ENCODE results near the gene GSX2. TPM values are rescaled to one million over a fixed set of nuclear protein-coding genes. Genes with fewer than 3 reads are reported as not detected.

Gene GSX2
- total and polyA plus RNA-seq, 2 of the 4 experiments (the other 2 are of a cell fraction): not detected

DNA sequence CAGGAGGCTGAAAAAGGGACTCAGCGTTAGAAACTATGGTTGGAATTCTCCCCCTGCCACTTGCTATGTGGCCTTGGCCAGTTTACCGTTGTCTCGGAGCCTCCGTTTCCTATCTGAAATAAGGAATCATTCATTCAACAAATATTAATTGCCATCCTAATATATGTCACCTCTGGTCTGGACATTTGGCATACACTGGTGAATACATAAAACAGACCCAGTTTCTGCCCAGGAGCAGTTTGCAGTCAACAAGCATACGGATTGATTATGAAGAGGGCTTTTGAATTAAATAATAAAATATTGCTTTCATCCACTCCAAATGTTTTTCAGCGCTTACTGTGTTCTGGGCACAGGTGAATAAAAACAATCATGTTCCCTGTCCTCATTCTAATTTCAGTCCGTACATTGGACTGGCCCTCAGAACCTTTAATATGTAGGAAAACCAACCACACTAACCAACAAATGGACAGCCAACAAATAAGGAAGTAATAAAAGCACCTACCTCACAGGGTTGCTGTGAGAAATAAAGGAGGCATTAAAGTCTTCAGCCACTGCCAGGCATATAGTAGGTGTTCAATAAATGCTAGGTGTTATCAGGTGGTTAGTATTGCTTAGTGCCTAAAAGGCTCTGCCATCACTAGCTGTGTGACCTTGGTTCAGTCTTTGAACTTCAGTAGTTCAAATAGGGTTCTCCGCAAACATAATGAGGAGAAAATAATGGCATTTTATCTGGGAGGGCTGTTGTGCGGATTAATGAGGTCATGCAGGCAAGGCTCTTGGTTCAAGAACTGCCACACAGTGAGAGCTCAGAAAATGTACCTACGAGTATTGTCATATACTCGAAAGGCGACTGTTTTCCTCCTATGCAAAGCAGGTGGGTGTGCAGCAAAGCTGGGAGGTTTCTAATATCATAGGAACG, 7.3 kb upstream of the GSX2 start (continued):
- no peak for TF ChIP-seq SMC3 (IDR thresholded peaks at IDR 0.05; ENCODE audit: low read depth, low read length)
- no peak for TF ChIP-seq MXI1 (IDR thresholded peaks at IDR 0.05; ENCODE audit: borderline replicate concordance, low read depth, low read length)

DNA sequence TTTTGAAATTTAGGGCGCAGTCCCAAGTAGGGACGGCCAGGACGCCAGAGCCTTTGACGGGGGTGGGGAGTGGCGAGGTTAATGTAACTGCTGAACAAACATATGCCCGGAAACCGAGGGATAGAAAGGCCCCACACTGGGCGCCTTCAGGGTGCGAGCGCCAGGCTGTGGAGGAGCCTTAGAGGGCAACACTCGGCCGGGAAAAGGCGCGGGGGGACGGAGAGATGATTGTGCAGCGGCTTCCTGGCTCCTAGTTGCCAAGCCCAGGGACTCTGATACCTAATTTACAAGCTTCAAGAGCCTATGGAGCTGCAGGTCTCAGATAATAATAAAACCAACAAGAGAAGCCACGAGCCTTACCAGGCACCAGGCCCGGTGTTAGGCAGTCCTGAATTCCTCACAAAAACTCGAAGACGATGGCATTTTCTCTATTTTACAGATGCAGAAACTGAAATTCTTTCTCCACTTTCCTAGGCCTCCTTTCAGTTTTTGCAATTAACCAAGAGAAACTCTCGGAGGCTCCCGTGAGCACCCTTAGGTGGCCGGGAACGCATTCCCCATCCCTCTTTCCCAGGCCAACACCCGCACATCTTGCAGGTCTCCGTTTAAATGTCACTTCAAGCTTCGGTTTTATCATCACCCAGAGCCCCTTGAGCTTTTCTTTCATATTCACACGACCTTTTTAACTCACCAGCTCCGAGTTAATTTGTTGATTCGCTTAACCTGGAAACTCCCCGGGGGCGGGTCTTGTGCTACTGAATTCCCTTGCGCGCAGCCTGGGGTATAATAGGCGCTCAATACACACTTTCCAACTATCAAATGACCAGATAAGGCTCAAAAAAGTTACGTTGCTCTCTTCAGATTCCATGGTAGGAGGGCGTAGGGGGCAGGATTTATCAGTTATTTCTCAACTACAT, 6.4 kb upstream of the GSX2 start:
- Histone ChIP-seq H4K91ac (ENCODE audit: insufficient read depth, low read depth, low read length) (no peak overlapping the region), H4K5ac (ENCODE audit: low read depth, low read length) (no peak overlapping the region), H2BK120ac (ENCODE audit: low read depth, low read length) (no peak overlapping the region), H2BK15ac (ENCODE audit: low read depth, low read length) (no peak overlapping the region), H3K56ac (ENCODE audit: extremely low read depth, insufficient read depth, low read length) (no peak overlapping the region), H3K18ac (ENCODE audit: low read depth, low read length) (no peak overlapping the region), H3K4me1 (ENCODE audit: control insufficient read depth, insufficient read depth, low read length) (no peaks in the 10 kb centered on the region), H4K20me1 (ENCODE audit: insufficient read depth, low read length) (no peaks in the 10 kb centered on the region), H3K4me2 (ENCODE audit: low read depth, low read length) (no peak overlapping the region), H2BK20ac (ENCODE audit: low read depth, low read length) (no peak overlapping the region), H2AK9ac (replicated peaks; ENCODE audit: low read depth, low read length, poor library complexity) (no peak overlapping the region), H3K23ac (ENCODE audit: low read depth, low read length) (no peak overlapping the region), H3K4ac (ENCODE audit: low read depth, low read length) (no peak overlapping the region), H3K9me1 (ENCODE audit: insufficient read depth, low read length) (peaks cover 11% of the 10 kb centered on the region; the same call in 1 of the 2 replicates), H3K9ac (ENCODE audit: low read depth, low read length) (no peak overlapping the region), H3K27me3 (ENCODE audit: control insufficient read depth, insufficient read depth, low read length) (peaks cover 21% of the 10 kb centered on the region), H4K8ac (ENCODE audit: low read depth in 2 of 2, low read length in 2 of 2) (no peak overlapping the region), H3K9me3 (ENCODE audit: control insufficient read depth, insufficient read depth, low read length) (no peaks in the 10 kb centered on the region), H3K14ac (replicated peaks; ENCODE audit: low read depth, low read length) (no peak overlapping the region), H2AFZ (replicated peaks; ENCODE audit: low read length, poor library complexity) (no peak overlapping the region), H2AK5ac (ENCODE audit: low read depth, low read length) (no peak overlapping the region), H2BK5ac (ENCODE audit: low read depth, low read length, poor library complexity, severe bottlenecking) (no peak overlapping the region), H3K36me3 (ENCODE audit: control insufficient read depth, insufficient read depth, low read length) (no peaks in the 10 kb centered on the region), H3K27ac (ENCODE audit: insufficient read depth, low read length) (no peak overlapping the region), H3K4me3 (ENCODE audit: insufficient read depth, low read depth, low read length) (no peak overlapping the region), H3K79me1 (ENCODE audit: low read depth in 1 of 2, low read length in 2 of 2) (peaks cover 0 to 6% of the 10 kb centered on the region in 2 experiments; a peak in 1 of 4 replicates)
- intact Hi-C loops (cut with micrococcal nuclease): no loop called here
- ChIA-PET POLR2A (ENCODE audit: unreplicated experiment) (no interaction called here), CTCF (no interaction called here)
- no peak for ATAC-seq (ENCODE audit: low read depth)
- 63% methylated on average over 15 of the region's 37 CpGs; no CpG with 5 or more reads in 1 of the 2 experiments for WGBS, 2 experiments (ENCODE audit: extremely low coverage in 2 of 2, insufficient read length in 1 of 2)
- no peak for TF ChIP-seq CEBPB (IDR thresholded peaks at IDR 0.05; ENCODE audit: low read depth, low read length)
- TF ChIP-seq BHLHE40 (IDR thresholded peaks at IDR 0.05; ENCODE audit: low read depth, low read length): no peak
- TF ChIP-seq MAZ (IDR thresholded peaks at IDR 0.05; ENCODE audit: borderline replicate concordance, low read depth, low read length): no peak
- TF ChIP-seq RFX5 (IDR thresholded peaks at IDR 0.05; ENCODE audit: low read depth, low read length): no peak
- TF ChIP-seq RCOR1 (IDR thresholded peaks at IDR 0.05; ENCODE audit: insufficient replicate concordance, low read length): no peak
- no peak for TF ChIP-seq MAFK (IDR thresholded peaks at IDR 0.05; ENCODE audit: low read depth, low read length)
- dilution Hi-C loops (cut with HindIII; ENCODE audit: low sequenced_read_pairs, unreplicated experiment): no loop called here
- BruUV-seq (replicated peaks): no TSS peak
- DNase-seq: no peak
- in situ Hi-C loops (cut with MboI; ENCODE audit: low sequenced_read_pairs): no loop called here

All from IMR-90 (cell line).